Measurements from ENCODE around the gene YTHDF1.

YTHDF1 gene

DNA sequence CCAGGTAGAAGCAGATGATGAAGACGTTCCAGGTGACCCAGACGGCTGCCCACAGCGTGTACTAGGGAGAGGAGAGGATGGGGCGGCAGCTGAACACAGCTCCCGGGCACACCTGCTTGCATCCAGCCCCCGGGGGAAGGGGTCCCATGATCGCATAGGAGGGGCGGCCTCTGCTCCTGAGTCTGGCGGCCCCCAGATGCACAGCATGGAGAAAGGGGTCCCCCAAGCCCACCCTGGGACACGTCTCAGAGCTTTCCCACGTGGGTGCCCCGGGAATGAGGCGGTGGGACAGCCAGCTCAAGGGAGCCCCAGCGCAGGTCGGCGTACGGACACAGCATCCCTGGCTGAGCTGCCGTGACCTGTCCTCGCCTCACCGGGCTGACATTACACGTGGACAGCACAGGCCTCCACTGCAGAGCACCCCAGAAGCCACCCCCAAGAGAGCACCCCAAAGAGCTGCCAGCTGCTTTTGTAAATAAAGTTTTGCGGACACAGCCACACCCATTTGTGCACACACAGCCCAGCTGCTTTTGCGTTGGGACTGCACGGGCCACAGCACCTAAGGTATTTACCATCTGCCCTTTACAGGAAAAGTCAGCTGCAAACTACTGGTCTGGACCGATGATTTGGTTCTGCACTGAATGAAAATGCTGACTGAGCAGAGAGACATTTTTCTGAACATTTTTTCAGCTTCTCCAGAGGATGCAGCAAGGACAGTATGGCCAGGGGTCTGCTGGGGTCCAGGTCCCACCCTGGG lies 33.1 kb upstream of the YTHDF1 start:
- no peak for DNase-seq

DNA sequence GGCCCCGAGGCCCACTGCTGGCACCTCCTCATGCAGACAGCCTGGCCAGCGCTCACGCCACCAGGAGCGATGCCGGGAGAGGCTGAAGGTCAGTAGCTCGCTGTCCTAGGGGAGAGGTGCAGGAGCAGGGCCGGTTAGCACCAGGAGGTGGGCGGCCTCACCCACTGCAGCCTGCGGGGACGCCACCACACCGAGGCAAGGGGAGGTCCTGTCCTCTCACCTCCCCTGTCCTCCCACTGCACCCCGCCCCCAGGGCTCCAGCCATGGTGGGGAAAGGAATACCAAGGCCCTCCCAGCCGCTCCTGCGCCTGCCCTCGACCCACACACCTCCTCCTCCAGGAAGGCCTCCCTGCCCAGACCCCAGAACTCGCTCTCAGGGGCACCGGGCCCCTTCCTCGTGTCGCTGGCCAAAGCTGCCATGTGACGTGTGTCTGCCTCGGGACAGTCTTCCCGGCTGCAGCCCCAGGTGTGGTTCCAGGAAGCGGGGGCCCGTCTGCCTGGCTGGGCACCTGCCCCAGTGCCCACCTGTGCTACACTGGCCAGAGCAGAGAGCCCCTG lies 31.8 kb upstream of the YTHDF1 start:
- no peak for DNase-seq

DNA sequence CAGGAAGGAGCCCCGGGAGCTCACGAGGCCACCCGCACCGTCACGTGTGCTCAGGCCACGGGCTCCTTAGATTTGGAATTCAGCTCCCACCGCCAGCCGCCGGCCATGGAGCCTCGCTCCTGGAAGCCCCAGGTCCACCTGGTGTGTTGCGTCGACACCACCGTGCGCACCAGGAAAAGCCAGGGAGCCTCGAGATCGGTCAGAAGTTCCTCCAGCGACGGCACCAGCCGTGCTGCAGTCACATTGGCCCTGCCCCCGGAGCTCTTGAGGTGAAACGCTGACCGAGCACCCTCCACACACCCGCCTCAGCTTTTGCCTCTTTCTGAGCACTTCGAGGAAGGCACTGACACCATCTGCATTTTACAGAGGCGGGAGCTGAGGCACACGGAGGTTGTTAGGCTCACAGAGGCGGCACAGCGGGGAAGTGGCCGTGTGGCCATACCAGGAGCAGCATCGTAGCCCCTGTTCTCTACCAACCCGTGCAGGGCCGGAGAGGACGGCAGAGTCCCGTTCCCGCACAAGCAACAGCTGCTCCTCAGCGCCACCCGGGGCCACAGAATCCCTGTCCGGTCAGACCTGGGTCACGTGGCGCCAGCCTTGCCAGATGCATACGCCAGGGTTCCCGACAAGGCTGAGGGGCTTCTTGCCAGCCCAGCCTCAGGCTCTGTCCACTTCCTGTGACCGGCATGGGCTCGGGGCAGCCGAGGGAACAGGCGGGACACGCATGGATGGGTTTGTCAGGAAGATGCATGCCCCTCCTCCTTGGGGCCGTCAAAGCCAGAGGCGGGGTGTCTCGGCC lies 30.8 kb upstream of the YTHDF1 start:
- no peak for DNase-seq

DNA sequence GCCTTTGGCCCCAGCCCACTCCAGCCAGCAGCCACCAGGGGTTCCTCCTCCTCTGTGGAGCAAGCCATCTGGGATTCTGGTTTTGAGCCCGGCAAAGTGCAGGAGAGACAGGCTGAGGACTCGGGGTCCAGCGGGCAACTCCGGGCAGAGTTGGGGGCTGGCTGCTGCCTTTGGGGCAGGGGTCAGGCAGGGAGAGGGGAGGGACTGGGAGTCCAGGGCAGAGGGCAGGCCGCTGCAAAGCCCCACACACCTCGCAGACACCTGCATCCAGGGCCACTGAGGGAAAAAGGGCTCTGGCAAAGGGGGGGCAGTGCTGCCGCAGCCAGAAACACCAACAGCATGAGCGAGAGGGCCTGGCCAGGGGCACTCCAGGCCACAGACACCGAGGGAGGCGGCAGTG lies 28.5 kb upstream of the YTHDF1 start:
- DNase-seq, result no peak

DNA sequence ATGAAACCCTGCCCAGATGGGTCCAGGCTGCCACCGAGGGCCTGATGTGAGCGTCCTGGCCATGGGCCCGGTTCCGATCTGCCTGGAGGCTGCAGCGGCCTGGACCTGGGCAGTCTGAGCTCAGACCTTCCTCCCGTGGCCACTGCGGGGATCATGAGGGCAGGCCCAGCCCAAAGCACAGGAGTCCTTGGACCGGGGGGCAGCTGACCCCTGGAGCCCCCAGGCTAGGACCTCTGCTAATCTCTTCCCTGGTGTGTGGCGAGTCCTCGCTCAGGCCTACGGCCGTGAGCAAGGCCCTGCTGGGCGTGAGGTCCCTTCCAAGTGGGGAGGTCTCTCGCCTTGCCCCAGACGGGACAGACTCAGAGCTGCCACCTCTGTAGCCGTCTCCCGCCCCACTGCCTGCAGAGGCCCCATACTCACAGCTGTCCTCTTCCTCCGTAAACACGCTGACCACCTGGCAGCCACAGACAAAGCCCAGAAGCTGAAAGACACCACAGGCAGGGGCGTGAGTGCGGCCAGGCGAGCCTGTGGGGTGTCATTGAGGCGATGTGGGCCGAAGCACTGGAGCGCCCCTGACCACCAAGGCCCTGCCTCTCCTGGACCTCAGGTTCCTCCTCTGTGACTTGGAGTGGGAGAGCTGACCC lies 27.8 kb upstream of the YTHDF1 start:
- no peak for DNase-seq

DNA sequence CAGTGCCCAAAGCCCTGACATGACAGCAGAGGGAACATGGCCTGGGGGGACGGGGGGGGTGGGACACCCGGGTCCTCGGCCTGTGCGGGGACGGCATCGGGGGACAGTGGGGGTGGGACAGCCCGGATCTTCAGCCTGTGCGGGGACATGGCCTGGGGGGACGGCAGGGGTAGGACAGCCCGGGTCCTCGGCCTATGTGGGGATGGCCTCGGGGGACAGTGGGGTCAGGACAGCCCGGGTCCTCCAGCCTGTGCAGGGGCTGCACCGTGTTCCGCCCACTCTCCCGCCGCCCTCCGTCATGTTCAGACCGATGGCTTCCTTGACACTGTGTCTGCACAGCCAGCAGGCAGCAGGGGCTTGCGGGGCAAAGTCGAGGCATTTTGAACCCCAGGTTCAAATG lies 26.8 kb upstream of the YTHDF1 start:
- DNase-seq, result no peak

DNA sequence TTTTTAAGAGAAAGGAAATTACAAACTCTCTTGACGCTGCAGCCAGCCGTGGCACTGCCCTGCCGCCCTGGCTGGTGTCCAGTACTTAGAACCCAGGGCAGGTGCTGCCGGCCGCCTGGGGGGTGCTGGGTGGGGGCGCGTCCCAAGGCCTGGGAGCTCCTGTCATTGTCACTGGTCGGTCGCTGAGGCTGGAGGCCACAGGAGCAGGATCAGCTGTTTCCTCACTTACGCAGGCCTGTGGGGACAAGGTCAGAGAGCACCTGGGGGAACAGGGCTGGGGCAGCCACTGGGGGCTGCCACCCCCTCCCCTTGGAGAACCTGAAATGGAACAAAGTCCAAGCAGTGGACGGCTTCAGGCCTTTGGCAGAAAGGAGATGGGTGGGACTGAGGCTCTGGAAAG lies 25.3 kb upstream of the YTHDF1 start:
- DNase-seq, result no peak

DNA sequence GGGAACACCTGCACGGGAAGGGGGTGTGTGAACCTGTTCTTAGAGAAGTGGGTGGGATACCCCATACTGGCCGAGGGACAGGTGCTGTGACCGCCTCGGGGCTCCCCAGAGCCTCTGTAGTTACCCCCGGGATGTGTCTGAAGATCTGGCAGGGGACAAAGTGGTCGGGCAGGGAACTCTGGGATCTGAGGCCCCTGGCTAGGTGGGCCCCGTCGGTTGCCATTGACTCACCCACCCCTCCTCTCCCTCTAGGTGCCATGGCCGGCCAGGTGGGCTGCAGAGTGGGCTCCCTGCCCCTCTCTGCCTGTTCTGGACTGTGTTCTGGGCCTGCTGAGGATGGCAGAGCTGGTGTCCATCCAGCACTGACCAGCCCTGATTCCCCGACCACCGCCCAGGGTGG lies 24.1 kb upstream of the YTHDF1 start:
- no peak for DNase-seq

DNA sequence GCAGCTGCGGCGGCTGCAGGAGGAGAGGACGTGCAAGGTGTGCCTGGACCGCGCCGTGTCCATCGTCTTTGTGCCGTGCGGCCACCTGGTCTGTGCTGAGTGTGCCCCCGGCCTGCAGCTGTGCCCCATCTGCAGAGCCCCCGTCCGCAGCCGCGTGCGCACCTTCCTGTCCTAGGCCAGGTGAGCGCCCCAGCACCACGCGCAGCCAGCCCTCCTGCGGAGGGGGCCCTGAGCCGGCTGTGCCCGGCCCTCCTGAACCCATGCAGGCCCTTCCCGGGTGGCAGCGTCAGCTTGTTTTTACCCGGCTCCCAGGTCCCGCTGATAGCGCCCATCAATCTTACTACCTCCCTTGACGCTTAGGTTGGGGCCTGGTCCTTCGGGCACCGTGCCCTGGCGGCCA lies 23.5 kb upstream of the YTHDF1 start:
- DNase-seq, result no peak

DNA sequence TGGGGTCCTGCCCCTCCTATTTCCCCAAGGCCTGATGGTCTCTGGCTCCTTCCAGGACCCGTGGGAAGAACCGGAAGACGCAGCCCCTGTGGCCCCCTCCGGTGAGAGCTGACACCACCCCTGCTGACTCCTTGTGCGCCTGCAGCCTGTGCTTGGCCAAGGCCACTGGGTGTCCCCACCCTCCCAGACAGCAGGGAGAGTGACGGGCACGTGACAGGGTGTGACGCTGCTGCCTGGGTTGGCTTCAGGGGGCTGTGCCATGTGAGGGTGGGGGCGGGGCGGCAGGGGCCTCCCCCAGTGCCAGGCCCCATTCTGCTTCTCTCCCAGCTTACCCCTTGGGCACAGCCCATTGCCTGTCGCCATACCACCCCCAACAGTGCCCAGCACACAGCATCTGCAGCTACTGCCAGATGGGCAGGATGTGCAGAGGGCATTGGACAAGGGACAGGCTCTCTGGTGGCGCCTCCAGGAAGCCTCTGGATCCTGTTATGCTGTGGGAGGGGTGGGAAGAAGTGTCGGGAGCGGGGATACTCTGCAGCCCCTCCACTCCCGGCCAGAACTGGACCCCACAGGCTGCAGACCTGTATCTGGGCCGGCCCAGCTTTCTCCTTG lies 22.7 kb upstream of the YTHDF1 start:
- peak; percentile 21 for DNase-seq

DNA sequence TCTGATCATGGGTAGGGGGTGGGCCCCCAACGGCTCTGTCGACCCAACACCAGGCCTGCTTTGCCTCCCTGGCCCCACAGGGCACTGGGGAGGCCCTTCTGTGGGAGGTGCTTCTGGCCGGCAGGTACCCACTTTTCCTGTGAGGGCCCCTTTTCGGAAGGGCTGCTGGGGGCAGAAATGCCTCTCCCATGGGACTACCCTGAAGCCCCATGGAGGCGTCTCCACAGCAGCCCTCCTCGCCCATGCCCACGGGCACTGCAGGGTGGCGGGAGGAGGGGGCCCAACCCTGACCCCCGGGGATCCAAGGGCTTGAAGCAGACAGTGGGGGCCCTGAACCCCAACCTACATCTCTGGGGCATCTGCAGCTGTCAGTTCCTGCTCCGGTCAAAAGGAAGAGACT lies 22.1 kb upstream of the YTHDF1 start:
- no peak for DNase-seq

DNA sequence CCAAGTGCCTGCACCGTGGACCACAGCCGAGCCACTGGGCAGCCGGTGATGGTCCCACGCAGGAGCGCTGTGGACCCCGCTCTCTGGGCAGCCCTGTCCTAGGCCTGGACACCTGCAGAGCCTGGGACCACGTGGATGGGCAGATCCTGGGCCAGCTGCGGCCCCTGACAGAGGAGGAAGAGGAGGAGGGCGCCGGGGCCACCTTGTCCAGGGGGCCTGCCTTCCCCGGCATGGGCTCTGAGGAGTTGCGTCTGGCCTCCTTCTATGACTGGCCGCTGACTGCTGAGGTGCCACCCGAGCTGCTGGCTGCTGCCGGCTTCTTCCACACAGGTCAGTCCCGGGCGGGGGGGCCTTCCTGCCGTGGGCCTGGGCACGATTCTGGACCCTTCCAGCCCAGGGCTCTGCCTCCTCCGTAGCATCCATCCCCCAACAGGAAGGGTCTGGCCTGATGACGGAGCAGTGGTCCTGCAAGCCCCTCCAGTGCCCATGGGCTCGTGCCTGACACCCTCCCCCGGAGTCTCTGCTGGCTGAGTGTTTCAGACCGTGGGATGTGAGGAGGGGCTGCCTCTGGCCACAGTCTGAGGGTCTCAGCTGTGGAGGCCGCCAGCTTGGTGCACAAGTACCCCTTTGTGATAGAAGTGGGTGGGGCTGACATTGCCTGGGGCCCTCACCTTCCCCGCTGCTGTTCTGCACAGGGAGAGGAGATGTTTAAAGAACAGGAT lies 20.3 kb upstream of the YTHDF1 start:
- DNase-seq, result no peak

DNA sequence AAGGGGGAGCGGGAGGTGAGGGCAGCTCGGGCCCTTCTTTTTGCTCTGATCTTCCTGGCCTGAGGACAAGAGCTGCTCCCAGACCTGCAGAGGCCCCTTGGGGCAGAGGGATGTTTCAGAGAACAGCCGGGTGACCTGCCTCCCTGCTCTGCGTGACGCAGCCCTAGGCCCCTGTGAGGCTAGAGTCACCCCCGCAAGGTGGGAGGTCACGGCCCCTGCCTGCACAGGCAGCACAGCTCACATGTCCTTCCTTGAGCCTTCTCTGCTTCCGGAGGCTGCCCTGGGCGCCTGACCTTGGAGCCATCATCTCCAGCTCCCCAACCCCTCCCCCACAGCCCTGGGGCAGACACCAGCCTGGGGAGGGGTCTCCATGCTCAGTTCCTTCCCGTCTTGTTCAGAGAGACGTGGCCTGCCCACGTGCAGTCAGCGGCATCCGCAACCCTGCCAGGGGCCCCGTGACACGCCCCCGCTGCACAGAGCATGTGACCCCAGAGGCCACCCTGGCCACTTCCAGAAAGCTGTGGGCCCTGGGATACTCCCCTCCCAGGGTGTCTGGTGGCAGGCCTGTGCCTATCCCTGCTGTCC lies 19.6 kb upstream of the YTHDF1 start, which contains the start of gene BIRC7:
TSS of gene BIRC7 (plus strand) at position 507 of the 585 bp plus-strand sequence. CDS start 192 bp downstream, outside the sequence.
- no peak for DNase-seq

DNA sequence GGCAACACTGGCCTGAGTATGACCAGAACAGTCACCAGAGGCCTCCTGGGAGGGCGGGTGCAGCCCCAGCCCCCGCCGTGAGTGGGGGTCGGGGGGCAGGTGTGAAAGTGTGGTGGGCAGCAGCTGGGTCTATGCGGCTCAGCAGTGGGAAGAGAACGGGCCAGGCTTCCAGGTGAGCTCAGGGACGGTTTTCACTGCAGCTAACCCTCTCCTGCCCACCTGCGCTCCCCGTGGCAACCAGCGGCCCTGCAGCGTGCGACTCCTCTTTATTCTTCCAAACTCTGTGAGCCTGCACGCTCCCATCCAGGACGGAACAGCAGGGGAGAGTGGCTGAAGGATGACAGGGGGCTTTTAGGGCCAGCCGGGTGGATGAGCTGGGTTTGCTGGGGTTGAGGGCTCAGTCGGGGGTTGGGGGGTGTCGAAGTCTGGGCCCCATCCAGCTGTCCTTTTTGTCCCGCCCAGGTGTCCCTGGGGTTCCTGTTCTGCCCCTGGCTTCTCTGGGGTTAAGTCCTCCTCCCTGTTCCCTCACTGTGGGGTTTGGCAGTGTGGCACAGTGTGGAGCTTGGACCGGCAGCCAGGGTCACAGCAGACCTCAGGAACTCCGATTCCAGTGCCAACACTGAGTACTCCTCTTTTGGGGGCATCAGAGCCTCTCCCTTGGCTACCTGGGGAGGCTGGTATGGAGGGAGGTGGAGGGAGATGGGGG lies 18.9 kb upstream of the YTHDF1 start:
- DNase-seq, result no peak

DNA sequence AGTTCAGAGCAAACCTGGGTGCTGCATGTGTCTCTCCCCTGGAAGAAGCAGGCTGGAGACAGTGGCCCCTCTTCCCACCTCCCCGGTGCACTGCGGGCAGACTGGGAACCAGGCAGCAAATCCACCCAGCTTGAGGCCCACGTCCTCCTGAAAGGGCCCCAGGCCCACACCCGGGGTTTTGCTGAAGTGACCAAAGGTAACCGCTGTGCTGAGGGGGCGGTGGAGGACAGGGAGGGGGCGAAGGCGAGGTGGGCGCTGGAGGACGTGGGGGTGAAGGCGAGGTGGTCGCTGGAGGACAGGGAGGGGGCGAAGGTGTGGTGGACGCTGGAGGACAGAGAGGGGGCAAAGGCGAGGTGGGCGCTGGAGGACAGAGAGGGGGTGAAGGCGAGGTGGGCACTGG lies 18.0 kb upstream of the YTHDF1 start:
- no peak for DNase-seq

DNA sequence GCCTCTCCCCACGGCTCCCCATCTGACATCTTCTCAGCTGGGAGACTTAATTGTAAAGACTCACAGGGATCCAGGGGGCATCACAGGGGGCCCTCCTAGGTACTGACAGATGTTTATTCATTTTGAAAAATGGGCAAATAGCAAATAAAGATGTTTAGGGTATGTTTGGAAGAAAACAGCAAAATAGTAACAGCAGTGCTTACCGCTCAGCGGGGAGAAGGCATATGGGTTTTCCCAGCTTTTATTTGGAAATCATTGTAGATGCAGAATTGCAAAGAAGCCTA lies 17.1 kb upstream of the YTHDF1 start:
- DNase-seq, result no peak

DNA sequence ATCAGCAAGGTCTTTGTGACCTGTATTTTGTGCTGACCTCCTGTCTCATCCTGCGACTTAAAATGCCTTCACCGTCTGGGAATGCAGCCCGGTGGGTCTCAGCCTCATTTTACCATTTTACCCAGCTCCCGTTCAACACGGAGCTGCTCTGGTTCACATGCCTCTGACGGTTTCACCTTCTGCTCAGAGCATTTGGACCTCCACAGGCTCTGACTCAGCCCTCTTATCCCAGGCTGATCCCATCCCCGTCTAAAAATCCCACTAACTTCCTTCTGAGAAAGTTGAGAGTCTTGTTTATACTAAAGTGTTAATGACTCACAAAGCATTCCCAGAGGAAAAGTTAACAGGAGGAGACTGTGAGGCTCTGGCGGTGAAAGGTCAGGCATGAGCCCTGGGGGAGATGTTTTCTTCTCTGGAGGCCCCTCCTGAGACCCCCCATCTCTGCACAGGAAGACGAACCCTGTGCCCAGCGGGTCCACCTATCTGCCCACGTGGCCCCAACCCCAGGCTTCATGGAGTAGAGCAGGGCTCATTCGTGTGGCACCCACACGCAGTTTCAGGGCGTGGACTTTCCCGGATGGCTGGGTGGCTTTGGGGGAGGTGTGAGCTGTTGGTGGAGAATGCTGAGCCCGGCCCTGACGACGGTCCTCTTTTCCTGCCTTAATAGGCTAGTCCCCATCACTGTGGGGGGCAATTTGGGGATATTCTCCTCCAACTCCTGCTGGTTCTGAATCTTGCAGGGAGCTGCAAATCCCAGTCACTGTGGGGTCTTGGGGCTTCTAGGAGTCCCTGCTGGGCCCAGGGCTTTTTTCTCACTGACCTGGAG lies 16.5 kb upstream of the YTHDF1 start:
- DNase-seq, result no peak

DNA sequence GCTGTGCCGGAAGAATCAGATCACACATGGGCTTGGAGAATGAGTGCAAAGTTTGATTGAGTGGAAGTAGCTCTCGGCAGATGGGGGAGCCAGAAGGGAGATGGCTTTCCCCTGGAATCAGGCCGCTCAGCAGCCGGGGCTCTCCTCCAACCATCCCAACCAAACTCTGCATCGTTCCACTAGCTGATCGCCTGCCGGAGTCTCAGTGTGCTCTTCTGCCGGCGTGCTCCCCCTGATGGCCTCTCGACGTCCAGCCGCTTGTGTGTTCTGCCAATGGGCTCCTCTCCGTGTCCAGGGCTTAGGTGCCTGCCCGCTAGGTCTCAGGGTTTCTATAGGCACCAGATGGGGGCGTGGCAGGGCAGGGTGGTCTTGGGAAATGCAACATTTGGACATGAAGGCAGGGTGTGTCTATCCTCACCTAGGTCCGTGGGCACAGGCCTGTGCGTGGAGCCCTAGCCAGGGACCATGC lies 14.9 kb upstream of the YTHDF1 start:
- peak; percentile 59 for DNase-seq

DNA sequence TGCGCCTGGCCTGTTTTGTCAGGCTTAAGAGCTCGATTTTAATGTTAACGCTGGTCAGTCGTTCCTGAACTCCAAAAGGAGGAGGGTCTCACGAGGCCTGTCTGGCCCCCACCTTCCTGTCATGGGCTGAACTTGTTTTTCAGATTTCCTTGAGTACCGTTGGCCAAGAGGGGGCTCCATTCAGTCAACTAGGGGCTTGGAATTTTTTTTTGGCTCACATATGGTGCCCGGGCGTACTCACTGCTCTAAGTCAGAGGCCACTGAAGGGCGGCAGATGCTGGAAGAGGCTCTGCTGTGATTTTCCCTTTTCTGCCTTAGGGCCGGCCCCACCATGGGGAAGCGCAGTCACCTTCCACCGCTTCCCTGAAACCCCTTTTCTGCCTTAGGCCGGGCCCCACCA lies 12.9 kb upstream of the YTHDF1 start:
- no peak for DNase-seq

DNA sequence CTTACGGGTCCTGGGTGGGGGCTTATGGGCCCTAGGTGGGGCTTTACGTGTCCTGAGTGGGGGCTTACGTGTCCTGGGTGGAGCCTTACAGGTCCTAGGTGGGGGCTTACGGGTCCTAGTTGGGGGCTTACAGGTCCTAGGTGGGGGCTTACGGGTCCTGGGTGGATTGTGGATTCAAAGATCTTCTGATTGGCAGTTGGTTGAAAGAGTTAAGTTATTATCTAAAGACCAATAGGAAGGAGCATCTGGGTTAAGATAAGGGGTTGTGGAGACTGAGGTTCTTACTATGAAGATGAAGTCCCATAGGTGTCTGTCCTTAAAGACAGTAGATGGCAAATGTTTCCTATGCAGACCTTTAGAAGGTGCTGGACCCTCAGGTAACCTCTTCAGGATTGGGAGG lies 11.3 kb upstream of the YTHDF1 start:
- no peak for DNase-seq

All from midbrain (tissue), 1 donor.